Measurements from ENCODE around the gene NDUFAF8.

The NDUFAF8 gene

DNA sequence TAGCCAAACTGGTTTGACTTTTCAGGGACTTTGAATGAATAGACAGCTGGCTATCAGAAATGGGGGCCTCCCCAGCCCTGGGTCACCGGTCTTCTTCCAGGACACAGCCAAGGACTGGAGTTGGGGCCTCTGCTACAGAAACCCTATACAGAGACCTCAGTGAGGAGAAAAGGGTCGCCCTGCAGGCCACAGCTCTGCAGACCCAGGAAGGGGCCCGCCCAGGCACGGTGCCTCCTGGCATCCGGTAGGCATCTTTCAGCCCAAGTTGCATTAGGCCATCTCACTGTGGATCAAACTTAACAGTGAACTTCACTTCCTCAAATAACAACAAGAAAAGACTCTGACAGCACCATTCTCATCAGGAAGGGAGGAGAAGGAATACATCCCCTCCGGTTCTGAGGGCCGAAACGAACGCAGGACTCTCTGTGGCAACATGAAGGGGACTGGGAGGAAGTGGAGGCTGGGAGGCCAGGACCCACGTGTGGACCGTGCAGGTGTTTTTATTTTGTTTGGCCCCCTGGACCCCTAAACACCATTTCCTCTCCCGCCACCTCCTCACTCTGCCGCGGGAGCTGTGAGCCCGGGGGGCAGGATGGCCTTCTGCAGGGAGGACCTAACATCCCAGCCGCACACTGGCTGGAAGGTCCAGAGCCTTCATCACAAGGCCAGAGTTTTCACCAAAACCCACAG, 48.8 kb downstream of the NDUFAF8 start:
- no peaks in the 10 kb centered on the region for H3K27me3 ChIP-seq (ENCODE audit: control insufficient read depth in 1 of 2, insufficient read depth in 2 of 2, low read length in 2 of 2)
- no peaks in the 10 kb centered on the region for H3K9me3 ChIP-seq (ENCODE audit: low read length)
- H3K4me1 ChIP-seq (ENCODE audit: insufficient read depth, low read length), result peaks cover 8% of the 10 kb centered on the region
- peaks cover 11% of the 10 kb centered on the region for H3K36me3 ChIP-seq (ENCODE audit: insufficient read depth, low read length)
- no peak overlapping the region for H3K27ac ChIP-seq (ENCODE audit: low read depth, low read length)
- no peak overlapping the region for H3K9ac ChIP-seq (ENCODE audit: low read length)
- no peak overlapping the region for H3K4me3 ChIP-seq (ENCODE audit: low read depth in 1 of 2, low read length in 2 of 2)

DNA sequence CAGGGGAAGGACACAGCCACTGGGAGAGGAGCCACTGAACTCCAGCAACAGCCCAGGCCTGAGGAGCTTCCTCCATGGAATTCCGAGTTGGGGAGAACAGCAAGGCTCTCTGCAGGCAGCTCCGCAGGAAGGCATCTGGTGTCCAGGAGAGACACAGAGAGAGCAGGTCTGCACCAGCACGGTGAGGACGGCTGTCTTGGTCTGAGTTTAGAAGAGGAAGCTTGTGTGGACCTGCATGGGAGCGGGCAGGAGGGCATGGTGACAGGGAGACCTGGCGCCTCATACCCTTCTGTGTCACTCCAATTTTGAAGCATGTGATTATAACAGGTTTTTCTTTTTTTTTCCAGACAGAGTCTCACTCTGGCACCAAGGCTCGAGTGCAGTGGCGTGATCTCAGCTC, 49.6 kb downstream of the NDUFAF8 start:
- H3K36me3 ChIP-seq (ENCODE audit: insufficient read depth, low read length), result peaks cover 11% of the 10 kb centered on the region
- no peaks in the 10 kb centered on the region for H3K27me3 ChIP-seq (ENCODE audit: control insufficient read depth in 1 of 2, insufficient read depth in 2 of 2, low read length in 2 of 2)
- H3K27ac ChIP-seq (ENCODE audit: low read depth, low read length), result no peak overlapping the region

DNA sequence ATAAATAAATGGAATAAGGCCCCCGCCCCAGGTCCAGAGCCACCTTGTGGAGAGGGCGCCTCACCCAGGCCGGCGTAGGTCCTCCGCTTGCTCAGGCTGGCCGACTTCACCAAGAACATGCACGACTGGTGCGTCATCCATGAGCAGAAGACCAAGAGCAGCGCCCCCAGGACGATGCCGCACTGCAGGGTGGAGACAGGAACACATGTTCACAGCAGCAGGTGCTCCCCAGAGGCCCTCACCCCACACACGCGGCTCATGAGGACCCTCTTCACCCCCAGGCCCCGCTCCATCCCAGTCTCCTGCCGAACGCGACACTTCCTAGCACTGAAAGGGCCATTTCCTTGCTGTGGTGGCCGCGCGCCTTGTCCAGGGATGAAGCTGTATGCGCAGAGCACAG, 50.5 kb downstream of the NDUFAF8 start:
- H3K9ac ChIP-seq (ENCODE audit: low read length), result no peak overlapping the region
- no peaks in the 10 kb centered on the region for H3K27me3 ChIP-seq (ENCODE audit: control insufficient read depth in 1 of 2, insufficient read depth in 2 of 2, low read length in 2 of 2)
- no peak overlapping the region for H3K27ac ChIP-seq (ENCODE audit: low read depth, low read length)
- H3K36me3 ChIP-seq (ENCODE audit: insufficient read depth, low read length), result peaks cover 11% of the 10 kb centered on the region
- peaks cover 18% of the 10 kb centered on the region for H3K4me1 ChIP-seq (ENCODE audit: insufficient read depth, low read length)
- H3K9me3 ChIP-seq (ENCODE audit: low read length), result no peaks in the 10 kb centered on the region
- H3K4me3 ChIP-seq (ENCODE audit: low read depth in 1 of 2, low read length in 2 of 2), result no peak overlapping the region

More for the DNA sequence above, 49.6 kb downstream of the NDUFAF8 start:
- H3K4me3 ChIP-seq (ENCODE audit: low read depth in 1 of 2, low read length in 2 of 2), result no peak overlapping the region
- no peaks in the 10 kb centered on the region for H3K9me3 ChIP-seq (ENCODE audit: low read length)
- H3K9ac ChIP-seq (ENCODE audit: low read length), result no peak overlapping the region
- H3K4me1 ChIP-seq (ENCODE audit: insufficient read depth, low read length), result peaks cover 10% of the 10 kb centered on the region

DNA sequence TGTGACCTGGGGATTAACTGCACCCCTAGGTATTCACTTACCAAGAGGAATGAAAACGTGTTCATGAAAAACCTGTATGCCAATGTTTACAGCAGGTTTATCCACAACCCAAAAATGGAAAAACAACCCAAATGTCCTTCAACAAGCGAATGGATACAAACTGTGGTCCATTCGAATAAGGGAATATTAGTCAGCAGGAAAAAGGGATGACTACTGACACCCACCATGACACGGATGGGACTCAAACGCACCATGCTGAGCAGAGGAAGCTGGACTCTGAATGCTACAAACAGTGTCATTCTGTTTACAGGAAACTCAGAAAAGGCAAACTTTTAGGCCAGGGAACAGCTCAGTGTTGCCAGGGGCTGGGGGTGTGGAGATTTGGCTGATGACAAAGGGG, 51.1 kb downstream of the NDUFAF8 start:
- H3K36me3 ChIP-seq (ENCODE audit: insufficient read depth, low read length), result peaks cover 11% of the 10 kb centered on the region
- H3K9me3 ChIP-seq (ENCODE audit: low read length), result no peaks in the 10 kb centered on the region
- no peak overlapping the region for H3K27ac ChIP-seq (ENCODE audit: low read depth, low read length)
- peaks cover 18% of the 10 kb centered on the region for H3K4me1 ChIP-seq (ENCODE audit: insufficient read depth, low read length)
- no peak overlapping the region for H3K4me3 ChIP-seq (ENCODE audit: low read depth in 1 of 2, low read length in 2 of 2)
- H3K27me3 ChIP-seq (ENCODE audit: control insufficient read depth in 1 of 2, insufficient read depth in 2 of 2, low read length in 2 of 2), result no peaks in the 10 kb centered on the region
- no peak overlapping the region for H3K9ac ChIP-seq (ENCODE audit: low read length)

Measured in muscle layer of colon (tissue), 2 donors.